Nephron progenitor cell (in vitro differentiated cells): ENCODE results near the gene BAHCC1.

Experiments used
- DNase-seq: peaks from one replicate; pipeline ENCODE4 v3.0.0; 2021
- H3K27ac Mint-ChIP-seq: 2 replicates; pipeline ENCODE4 v1.8.0; 2021; ENCODE audit warnings: mild to moderate bottlenecking, moderate library complexity, mixed read lengths
- H3K27me3 Mint-ChIP-seq: 2 replicates; pipeline ENCODE4 v1.8.0; 2021; ENCODE audit warnings: mild to moderate bottlenecking, low read depth, mixed read lengths; ENCODE audit not compliant: poor library complexity
- H3K36me3 Mint-ChIP-seq: 2 replicates; pipeline ENCODE4 v1.8.0; 2021; ENCODE audit warnings: low read depth, mixed read lengths
- H3K4me1 Mint-ChIP-seq: 2 replicates; pipeline ENCODE4 v1.8.0; 2021; ENCODE audit warnings: mixed read lengths
- H3K4me3 Mint-ChIP-seq: 2 replicates; pipeline ENCODE4 v1.8.0; 2021; ENCODE audit warnings: mild to moderate bottlenecking, moderate library complexity, mixed read lengths
- H3K9me3 Mint-ChIP-seq: 2 replicates; pipeline ENCODE4 v1.8.0; 2021; ENCODE audit warnings: mild to moderate bottlenecking, moderate library complexity, mixed read lengths
- CTCF ChIP-seq: fragments of 200-600 bp; sonication (generic); IDR thresholded peaks from 2 replicates; pipeline ENCODE4 v1.5.0; 2021; ENCODE audit warnings: antibody characterized with exemption

The BAHCC1 gene

GRCh38 chr17:81487089-81487486, 91.8 kb downstream of the BAHCC1 start:
- Mint-ChIP-seq H3K9me3 (no peaks in the 10 kb centered on the region), H3K36me3 (no peaks in the 10 kb centered on the region), H3K4me3 (no peak overlapping the region), H3K4me1 (peaks cover 54% of the 10 kb centered on the region), H3K27me3 (peaks cover 10% of the 10 kb centered on the region), H3K27ac (no peak overlapping the region)
- no peak for TF ChIP-seq CTCF
- DNase-seq: no peak

GRCh38 chr17:81487487-81488275, 92.4 kb downstream of the BAHCC1 start:
- H3K4me1 Mint-ChIP-seq: peaks cover 54% of the 10 kb centered on the region
- DNase-seq: peak; percentile 91
- H3K36me3 Mint-ChIP-seq: no peaks in the 10 kb centered on the region
- no peaks in the 10 kb centered on the region for H3K9me3 Mint-ChIP-seq
- peaks cover 13% of the 10 kb centered on the region for H3K27me3 Mint-ChIP-seq
- no peak for TF ChIP-seq CTCF
- H3K27ac Mint-ChIP-seq: no peak overlapping the region
- peak overlapping the region; percentile 47 for H3K4me3 Mint-ChIP-seq

- TF ChIP-seq CTCF: no peak
These were observed 93.1 kb downstream of the BAHCC1 start for GRCh38 chr17:81488276-81488860.

GRCh38 chr17:81489012-81489997, 94.0 kb downstream of the BAHCC1 start:
- no peak for TF ChIP-seq CTCF
- H3K36me3 Mint-ChIP-seq: no peaks in the 10 kb centered on the region
- DNase-seq: no peak
- peaks cover 13% of the 10 kb centered on the region for H3K27me3 Mint-ChIP-seq
- H3K4me3 Mint-ChIP-seq: peak overlapping the region; percentile 74
- H3K4me1 Mint-ChIP-seq: peaks cover 48% of the 10 kb centered on the region
- no peak overlapping the region for H3K27ac Mint-ChIP-seq
- no peaks in the 10 kb centered on the region for H3K9me3 Mint-ChIP-seq

More at GRCh38 chr17:81488276-81488860, 93.1 kb downstream of the BAHCC1 start:
- Mint-ChIP-seq H3K36me3 (no peaks in the 10 kb centered on the region), H3K4me3 (no peak overlapping the region), H3K9me3 (no peaks in the 10 kb centered on the region), H3K4me1 (peaks cover 48% of the 10 kb centered on the region), H3K27ac (no peak overlapping the region), H3K27me3 (peaks cover 13% of the 10 kb centered on the region)
- no peak for DNase-seq

- no peak for TF ChIP-seq CTCF
- no peaks in the 10 kb centered on the region for H3K36me3 Mint-ChIP-seq
- no peaks in the 10 kb centered on the region for H3K9me3 Mint-ChIP-seq
- peaks cover 56% of the 10 kb centered on the region for H3K4me1 Mint-ChIP-seq
- H3K27ac Mint-ChIP-seq: no peak overlapping the region
- peak overlapping the region; percentile 74 for H3K4me3 Mint-ChIP-seq
- DNase-seq: no peak
- H3K27me3 Mint-ChIP-seq: peaks cover 13% of the 10 kb centered on the region
These were observed 95.0 kb downstream of the BAHCC1 start for GRCh38 chr17:81489998-81490992.
